SKM-1 (cell line): ENCODE results near the gene GRIP2.

Experiments
- DNase-seq: peaks from one replicate; lab custom pipeline; 2025; ENCODE audit not compliant: unreplicated experiment; lab: John Stamatoyannopoulos, UW

GRIP2 gene

GRCh38 chr3:14471690-14472089, 68.5 kb downstream of the GRIP2 start:
- no peak for DNase-seq

GRCh38 chr3:14471016-14471415, 69.1 kb downstream of the GRIP2 start:
- no peak for DNase-seq

- no peak for DNase-seq
Measured at GRCh38 chr3:14470461-14470860, 69.7 kb downstream of the GRIP2 start.

GRCh38 chr3:14468621-14468981, 71.5 kb downstream of the GRIP2 start:
- DNase-seq, result no peak

- DNase-seq, result no peak
Measured at GRCh38 chr3:14467814-14468620, 72.1 kb downstream of the GRIP2 start.

GRCh38 chr3:14466179-14466903, 73.8 kb downstream of the GRIP2 start:
- no peak for DNase-seq

- DNase-seq, result no peak
Measured at GRCh38 chr3:14465425-14465824, 74.7 kb downstream of the GRIP2 start.

GRCh38 chr3:14464521-14464920, 75.6 kb downstream of the GRIP2 start:
- DNase-seq, result no peak

GRCh38 chr3:14464141-14464465, 76.0 kb downstream of the GRIP2 start:
- no peak for DNase-seq

GRCh38 chr3:14463330-14464140, 76.6 kb downstream of the GRIP2 start:
- DNase-seq, result no peak

GRCh38 chr3:14462738-14463137, 77.4 kb downstream of the GRIP2 start:
- no peak for DNase-seq

- DNase-seq, result no peak
Measured at GRCh38 chr3:14461748-14462324, 78.3 kb downstream of the GRIP2 start.

- DNase-seq, result no peak
Measured at GRCh38 chr3:14461006-14461747, 79.0 kb downstream of the GRIP2 start.

GRCh38 chr3:14460342-14461005, 79.7 kb downstream of the GRIP2 start:
- DNase-seq, result no peak

- DNase-seq, result no peak
Measured at GRCh38 chr3:14459787-14460186, 80.4 kb downstream of the GRIP2 start.

- no peak for DNase-seq
Measured at GRCh38 chr3:14459384-14459783, 80.8 kb downstream of the GRIP2 start.

GRCh38 chr3:14458434-14459275, 81.5 kb downstream of the GRIP2 start:
- no peak for DNase-seq

- DNase-seq, result no peak
Measured at GRCh38 chr3:14457999-14458398, 82.1 kb downstream of the GRIP2 start.

- DNase-seq, result no peak
Measured at GRCh38 chr3:14457481-14457880, 82.7 kb downstream of the GRIP2 start.
